Measurements from ENCODE around the gene RPL34. TPM values are rescaled to one million over a fixed set of nuclear protein-coding genes. Genes with fewer than 3 reads are reported as not detected.

RPL34 gene
- total and polyA plus RNA-seq, 2 experiments from 2014 or later = 884 to 1,669 TPM

DNA sequence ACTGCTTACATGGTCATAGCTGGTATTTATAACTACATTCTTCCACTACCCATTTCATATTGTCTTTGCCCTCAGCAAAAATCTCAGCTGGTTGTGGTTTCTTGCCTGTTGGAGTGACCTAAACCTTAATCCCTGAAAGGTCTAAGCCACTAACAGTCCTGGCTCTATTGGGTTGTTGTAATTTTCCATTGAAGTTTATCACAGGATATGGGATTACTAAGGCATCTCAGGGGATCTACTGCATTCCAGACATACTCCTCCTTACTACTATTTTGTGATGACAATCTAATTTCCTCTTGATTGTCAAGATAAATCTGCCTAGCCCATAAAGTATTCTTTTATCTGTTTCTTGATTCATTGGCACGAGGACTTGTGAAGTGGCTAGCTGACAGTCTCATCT, 23.9 kb downstream of the RPL34 start:
- Histone ChIP-seq H3K27ac (no peak overlapping the region), H3K4me2 (no peak overlapping the region), H3K9me2 (replicated peaks; ENCODE audit: insufficient read depth) (no peaks in the 10 kb centered on the region), H4K20me1 (ENCODE audit: insufficient read depth, poor library complexity, severe bottlenecking) (no peaks in the 10 kb centered on the region), H3K4me3 (no peak overlapping the region), H3K27me3 (no peaks in the 10 kb centered on the region), H3K79me2 (no peaks in the 10 kb centered on the region), H2AFZ (no peak overlapping the region), H3K36me3 (replicated peaks; ENCODE audit: insufficient read depth, low read depth) (no peaks in the 10 kb centered on the region), H3K9me3 (ENCODE audit: low read depth) (no peaks in the 10 kb centered on the region), H3K4me1 (ENCODE audit: insufficient read depth) (no peaks in the 10 kb centered on the region)
- TF ChIP-seq EZH2phosphoT487 (IDR thresholded peaks at IDR 0.05; ENCODE audit: low read depth, severe bottlenecking, unreplicated experiment) (no peak), EZH2 (IDR thresholded peaks at IDR 0.05; ENCODE audit: borderline replicate concordance) (no peak)
- TF ChIP-seq, protein P1, sequence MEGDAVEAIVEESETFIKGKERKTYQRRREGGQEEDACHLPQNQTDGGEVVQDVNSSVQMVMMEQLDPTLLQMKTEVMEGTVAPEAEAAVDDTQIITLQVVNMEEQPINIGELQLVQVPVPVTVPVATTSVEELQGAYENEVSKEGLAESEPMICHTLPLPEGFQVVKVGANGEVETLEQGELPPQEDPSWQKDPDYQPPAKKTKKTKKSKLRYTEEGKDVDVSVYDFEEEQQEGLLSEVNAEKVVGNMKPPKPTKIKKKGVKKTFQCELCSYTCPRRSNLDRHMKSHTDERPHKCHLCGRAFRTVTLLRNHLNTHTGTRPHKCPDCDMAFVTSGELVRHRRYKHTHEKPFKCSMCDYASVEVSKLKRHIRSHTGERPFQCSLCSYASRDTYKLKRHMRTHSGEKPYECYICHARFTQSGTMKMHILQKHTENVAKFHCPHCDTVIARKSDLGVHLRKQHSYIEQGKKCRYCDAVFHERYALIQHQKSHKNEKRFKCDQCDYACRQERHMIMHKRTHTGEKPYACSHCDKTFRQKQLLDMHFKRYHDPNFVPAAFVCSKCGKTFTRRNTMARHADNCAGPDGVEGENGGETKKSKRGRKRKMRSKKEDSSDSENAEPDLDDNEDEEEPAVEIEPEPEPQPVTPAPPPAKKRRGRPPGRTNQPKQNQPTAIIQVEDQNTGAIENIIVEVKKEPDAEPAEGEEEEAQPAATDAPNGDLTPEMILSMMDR (IDR thresholded peaks at IDR 0.05; ENCODE audit: poor library complexity) = no peak
- 81% methylated on average over 1 of the region's 1 CpG for WGBS (ENCODE audit: low lambda C conversion rate, missing lambda C conversion rate)
- DNase-seq (ENCODE audit: low spot score) = no peak

DNA sequence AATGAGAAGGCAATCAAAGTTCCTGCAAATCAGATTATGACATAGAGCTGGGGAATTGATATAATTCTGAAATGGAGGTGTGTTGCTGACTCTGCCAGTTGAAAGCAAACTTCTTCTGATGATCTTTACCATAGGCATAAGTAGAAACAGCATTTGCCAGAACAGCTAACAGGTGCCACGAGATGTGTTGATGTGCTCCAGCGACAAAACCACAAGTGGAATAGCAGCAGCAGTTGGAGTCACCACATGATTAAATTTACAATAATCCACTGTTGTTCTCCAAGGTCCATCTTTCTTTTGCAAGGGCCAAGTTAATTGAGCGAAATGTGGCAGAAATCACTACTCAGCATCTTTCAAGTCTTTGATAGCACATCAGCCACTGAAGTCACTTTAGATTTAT, 26.3 kb downstream of the RPL34 start:
- H3K27ac ChIP-seq = no peak overlapping the region
- no peaks in the 10 kb centered on the region for H3K36me3 ChIP-seq (replicated peaks; ENCODE audit: insufficient read depth, low read depth)
- TF ChIP-seq EZH2phosphoT487 (IDR thresholded peaks at IDR 0.05; ENCODE audit: low read depth, severe bottlenecking, unreplicated experiment) = no peak
- TF ChIP-seq, protein P1 (IDR thresholded peaks at IDR 0.05; ENCODE audit: poor library complexity) = no peak
- TF ChIP-seq EZH2 (IDR thresholded peaks at IDR 0.05; ENCODE audit: borderline replicate concordance) = no peak
- H3K4me3 ChIP-seq = no peak overlapping the region
- no peaks in the 10 kb centered on the region for H3K27me3 ChIP-seq
- no peaks in the 10 kb centered on the region for H4K20me1 ChIP-seq (ENCODE audit: insufficient read depth, poor library complexity, severe bottlenecking)
- no peaks in the 10 kb centered on the region for H3K9me2 ChIP-seq (replicated peaks; ENCODE audit: insufficient read depth)
- no peaks in the 10 kb centered on the region for H3K4me1 ChIP-seq (ENCODE audit: insufficient read depth)
- H3K9me3 ChIP-seq (ENCODE audit: low read depth) = no peaks in the 10 kb centered on the region
- no peak for DNase-seq (ENCODE audit: low spot score)
- H3K4me2 ChIP-seq = no peak overlapping the region
- no peak overlapping the region for H2AFZ ChIP-seq
- peaks cover 11% of the 10 kb centered on the region for H3K79me2 ChIP-seq
- WGBS (ENCODE audit: low lambda C conversion rate, missing lambda C conversion rate) = 97% methylated on average over 3 of the region's 3 CpGs

DNA sequence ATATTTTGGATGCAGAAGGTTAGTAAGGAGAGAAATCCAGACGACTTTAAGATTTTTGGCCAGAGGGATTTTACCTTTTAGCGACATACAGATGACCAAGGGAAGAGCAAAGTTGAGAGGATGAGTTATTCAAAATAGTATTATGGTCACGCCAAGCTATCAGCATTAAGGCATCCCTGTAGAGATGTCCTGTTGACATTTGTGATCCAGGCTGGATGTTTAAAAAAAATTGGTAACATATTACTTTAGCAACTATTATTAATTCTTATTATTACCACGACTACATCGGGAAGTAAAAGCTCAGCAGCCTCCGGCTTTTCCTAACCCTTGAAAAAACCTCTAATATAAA, 29.5 kb downstream of the RPL34 start:
- Histone ChIP-seq H4K20me1 (ENCODE audit: insufficient read depth, poor library complexity, severe bottlenecking) (peaks cover 9% of the 10 kb centered on the region), H3K4me3 (peak overlapping the region; percentile 4), H3K9me2 (replicated peaks; ENCODE audit: insufficient read depth) (no peaks in the 10 kb centered on the region), H3K79me2 (peaks cover 43% of the 10 kb centered on the region), H3K4me1 (ENCODE audit: insufficient read depth) (peaks cover 11% of the 10 kb centered on the region), H3K27me3 (no peaks in the 10 kb centered on the region), H3K9me3 (ENCODE audit: low read depth) (no peaks in the 10 kb centered on the region), H2AFZ (peak overlapping the region; percentile 54), H3K36me3 (replicated peaks; ENCODE audit: insufficient read depth, low read depth) (no peaks in the 10 kb centered on the region), H3K4me2 (peak overlapping the region; percentile 74), H3K27ac (no peak overlapping the region)
- TF ChIP-seq EZH2 (IDR thresholded peaks at IDR 0.05; ENCODE audit: borderline replicate concordance) = no peak
- no peak for TF ChIP-seq EZH2phosphoT487 (IDR thresholded peaks at IDR 0.05; ENCODE audit: low read depth, severe bottlenecking, unreplicated experiment)
- TF ChIP-seq, protein P1 (IDR thresholded peaks at IDR 0.05; ENCODE audit: poor library complexity) = no peak
- WGBS (ENCODE audit: low lambda C conversion rate, missing lambda C conversion rate) = under 1% methylated on average over 6 of the region's 6 CpGs
- no peak for DNase-seq (ENCODE audit: low spot score)
